Neural crest cell (in vitro differentiated cells): ENCODE measurements around the gene PALMD. TPM values are rescaled to one million over a fixed set of nuclear protein-coding genes. Genes with fewer than 3 reads are reported as not detected.

Experiments
- DNase-seq: peaks from one replicate; pipeline ENCODE4 v3.0.0; 2021; ENCODE audit warnings: low read depth, mixed read lengths, low spot score
- H3K27ac Mint-ChIP-seq: one replicate; pipeline ENCODE4 v1.8.0; 2021; ENCODE audit warnings: mild to moderate bottlenecking, mixed read lengths; ENCODE audit not compliant: unreplicated experiment
- H3K27me3 Mint-ChIP-seq: 2 replicates; pipeline ENCODE4 v1.8.0; 2021; ENCODE audit warnings: low read depth, mild to moderate bottlenecking, mixed read lengths
- H3K36me3 Mint-ChIP-seq: 2 replicates; pipeline ENCODE4 v1.8.0; 2021; ENCODE audit warnings: low read depth, mild to moderate bottlenecking, mixed read lengths
- H3K4me1 Mint-ChIP-seq: 2 replicates; pipeline ENCODE4 v1.8.0; 2021; ENCODE audit warnings: mixed read lengths
- H3K4me3 Mint-ChIP-seq: one replicate; pipeline ENCODE4 v1.8.0; 2021; ENCODE audit warnings: mild to moderate bottlenecking, mixed read lengths
- H3K9me3 Mint-ChIP-seq: 2 replicates; pipeline ENCODE4 v1.8.0; 2021; ENCODE audit warnings: mixed read lengths
- long read RNA-seq: library from polyadenylated mRNA; unstranded; transcript quantifications from one replicate; pipeline ENCODE4 v2.0.0, GENCODE V29; 2020
- total RNA-seq: library from RNA; stranded (reverse); gene quantifications from 2 replicates; pipeline ENCODE4 v1.2.1, GENCODE V29; 2021
- TF ChIP-seq, protein P1 (sequence below): fragments of 200-600 bp; sonication (generic); conservative IDR thresholded peaks from 2 replicates; pipeline ENCODE4 v1.5.0; 2021; ENCODE audit warnings: antibody characterized with exemption, mild to moderate bottlenecking

Gene PALMD, protein sequence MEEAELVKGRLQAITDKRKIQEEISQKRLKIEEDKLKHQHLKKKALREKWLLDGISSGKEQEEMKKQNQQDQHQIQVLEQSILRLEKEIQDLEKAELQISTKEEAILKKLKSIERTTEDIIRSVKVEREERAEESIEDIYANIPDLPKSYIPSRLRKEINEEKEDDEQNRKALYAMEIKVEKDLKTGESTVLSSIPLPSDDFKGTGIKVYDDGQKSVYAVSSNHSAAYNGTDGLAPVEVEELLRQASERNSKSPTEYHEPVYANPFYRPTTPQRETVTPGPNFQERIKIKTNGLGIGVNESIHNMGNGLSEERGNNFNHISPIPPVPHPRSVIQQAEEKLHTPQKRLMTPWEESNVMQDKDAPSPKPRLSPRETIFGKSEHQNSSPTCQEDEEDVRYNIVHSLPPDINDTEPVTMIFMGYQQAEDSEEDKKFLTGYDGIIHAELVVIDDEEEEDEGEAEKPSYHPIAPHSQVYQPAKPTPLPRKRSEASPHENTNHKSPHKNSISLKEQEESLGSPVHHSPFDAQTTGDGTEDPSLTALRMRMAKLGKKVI
- 0.21 and 0.36 TPM in 2 replicates for total RNA-seq
- long read RNA-seq, result 0 reads

- Mint-ChIP-seq H3K36me3 (no peaks in the 10 kb centered on the region), H3K27ac (no peak within 1 kb of the TSS), H3K4me1 (peaks cover 37% of the 10 kb centered on the region), H3K9me3 (peaks cover 2% of the 10 kb centered on the region), H3K27me3 (no peaks in the 10 kb centered on the region), H3K4me3 (peak within 1 kb of the TSS; percentile 27)
- peak; percentile 10 for DNase-seq
- TF ChIP-seq, protein P1, sequence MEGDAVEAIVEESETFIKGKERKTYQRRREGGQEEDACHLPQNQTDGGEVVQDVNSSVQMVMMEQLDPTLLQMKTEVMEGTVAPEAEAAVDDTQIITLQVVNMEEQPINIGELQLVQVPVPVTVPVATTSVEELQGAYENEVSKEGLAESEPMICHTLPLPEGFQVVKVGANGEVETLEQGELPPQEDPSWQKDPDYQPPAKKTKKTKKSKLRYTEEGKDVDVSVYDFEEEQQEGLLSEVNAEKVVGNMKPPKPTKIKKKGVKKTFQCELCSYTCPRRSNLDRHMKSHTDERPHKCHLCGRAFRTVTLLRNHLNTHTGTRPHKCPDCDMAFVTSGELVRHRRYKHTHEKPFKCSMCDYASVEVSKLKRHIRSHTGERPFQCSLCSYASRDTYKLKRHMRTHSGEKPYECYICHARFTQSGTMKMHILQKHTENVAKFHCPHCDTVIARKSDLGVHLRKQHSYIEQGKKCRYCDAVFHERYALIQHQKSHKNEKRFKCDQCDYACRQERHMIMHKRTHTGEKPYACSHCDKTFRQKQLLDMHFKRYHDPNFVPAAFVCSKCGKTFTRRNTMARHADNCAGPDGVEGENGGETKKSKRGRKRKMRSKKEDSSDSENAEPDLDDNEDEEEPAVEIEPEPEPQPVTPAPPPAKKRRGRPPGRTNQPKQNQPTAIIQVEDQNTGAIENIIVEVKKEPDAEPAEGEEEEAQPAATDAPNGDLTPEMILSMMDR, result no peak
Observed at GRCh38 chr1:99645699-99646531, at the start of gene PALMD. Gene PALMD (plus strand): TSS chr1:99646113. CDS start chr1:99646318, 205 bp downstream.

GRCh38 chr1:99598738-99599411, 47.0 kb upstream of the PALMD start:
- Mint-ChIP-seq H3K27ac (peak overlapping the region; percentile 71), H3K4me3 (peak overlapping the region; percentile 32), H3K9me3 (peaks cover 5% of the 10 kb centered on the region), H3K4me1 (peaks cover 24% of the 10 kb centered on the region), H3K27me3 (no peaks in the 10 kb centered on the region), H3K36me3 (no peaks in the 10 kb centered on the region)
- no peak for DNase-seq
- TF ChIP-seq, protein P1, result no peak

GRCh38 chr1:99599678-99600175, 46.2 kb upstream of the PALMD start:
- Mint-ChIP-seq H3K27ac (peak overlapping the region; percentile 63), H3K36me3 (no peaks in the 10 kb centered on the region), H3K27me3 (no peaks in the 10 kb centered on the region), H3K4me1 (peaks cover 28% of the 10 kb centered on the region), H3K4me3 (no peak overlapping the region), H3K9me3 (peaks cover 5% of the 10 kb centered on the region)
- no peak for DNase-seq
- TF ChIP-seq, protein P1, result no peak

GRCh38 chr1:99600782-99601181, 45.1 kb upstream of the PALMD start:
- H3K36me3 Mint-ChIP-seq, result no peaks in the 10 kb centered on the region
- peaks cover 28% of the 10 kb centered on the region for H3K4me1 Mint-ChIP-seq
- H3K4me3 Mint-ChIP-seq, result no peak overlapping the region
- H3K9me3 Mint-ChIP-seq, result peaks cover 5% of the 10 kb centered on the region
- TF ChIP-seq, protein P1, result no peak
- H3K27me3 Mint-ChIP-seq, result no peaks in the 10 kb centered on the region
- DNase-seq, result peak; percentile 10
- peak overlapping the region; percentile 92 for H3K27ac Mint-ChIP-seq

GRCh38 chr1:99601208-99601607, 44.7 kb upstream of the PALMD start:
- Mint-ChIP-seq H3K9me3 (peaks cover 5% of the 10 kb centered on the region), H3K36me3 (no peaks in the 10 kb centered on the region), H3K27me3 (no peaks in the 10 kb centered on the region), H3K4me1 (peaks cover 28% of the 10 kb centered on the region), H3K4me3 (no peak overlapping the region), H3K27ac (no peak overlapping the region)
- TF ChIP-seq, protein P1, result no peak
- DNase-seq, result no peak
